IPS DF 6.9 (cell line): ENCODE data around the gene ZNF598.

Source experiments
- DNase-seq: peaks from one replicate; pipeline ENCODE4 v3.0.0-alpha.2; 2013; ENCODE audit warnings: low read depth, low spot score
- H3K27ac ChIP-seq: one replicate; pipeline ENCODE4 v1.5.1; 2013; ENCODE audit warnings: low read length, control low read depth
- H3K27me3 ChIP-seq: 2 replicates; pipeline ENCODE4 v1.6.1; 2013; ENCODE audit warnings: mild to moderate bottlenecking, low read length; ENCODE audit not compliant: control insufficient read depth, insufficient read depth
- H3K36me3 ChIP-seq: 2 replicates; pipeline ENCODE4 v1.6.1; 2013; ENCODE audit warnings: low read length; ENCODE audit not compliant: control insufficient read depth, insufficient read depth
- H3K4me1 ChIP-seq: 2 replicates; pipeline ENCODE4 v1.6.1; 2013; ENCODE audit warnings: low read length; ENCODE audit not compliant: control insufficient read depth, insufficient read depth
- H3K4me3 ChIP-seq: 2 replicates; pipeline ENCODE4 v1.5.1; 2013; ENCODE audit warnings: mild to moderate bottlenecking, low read length
- H3K9me3 ChIP-seq: 2 replicates; pipeline ENCODE4 v1.6.1; 2013; ENCODE audit warnings: low read length, inconsistent platforms; ENCODE audit not compliant: control insufficient read depth, insufficient read depth
- WGBS: extraction: QIAGEN DNeasy Blood & Tissue Kit; methylation state at CpG from one replicate; pipeline ENCODE4 v1.1.7; 2013; ENCODE audit warnings: mixed read lengths, missing lambda C conversion rate; ENCODE audit not compliant: insufficient read length, insufficient coverage; 5-methylcytosine and 5-hydroxymethylcytosine counted together

The ZNF598 gene

DNA sequence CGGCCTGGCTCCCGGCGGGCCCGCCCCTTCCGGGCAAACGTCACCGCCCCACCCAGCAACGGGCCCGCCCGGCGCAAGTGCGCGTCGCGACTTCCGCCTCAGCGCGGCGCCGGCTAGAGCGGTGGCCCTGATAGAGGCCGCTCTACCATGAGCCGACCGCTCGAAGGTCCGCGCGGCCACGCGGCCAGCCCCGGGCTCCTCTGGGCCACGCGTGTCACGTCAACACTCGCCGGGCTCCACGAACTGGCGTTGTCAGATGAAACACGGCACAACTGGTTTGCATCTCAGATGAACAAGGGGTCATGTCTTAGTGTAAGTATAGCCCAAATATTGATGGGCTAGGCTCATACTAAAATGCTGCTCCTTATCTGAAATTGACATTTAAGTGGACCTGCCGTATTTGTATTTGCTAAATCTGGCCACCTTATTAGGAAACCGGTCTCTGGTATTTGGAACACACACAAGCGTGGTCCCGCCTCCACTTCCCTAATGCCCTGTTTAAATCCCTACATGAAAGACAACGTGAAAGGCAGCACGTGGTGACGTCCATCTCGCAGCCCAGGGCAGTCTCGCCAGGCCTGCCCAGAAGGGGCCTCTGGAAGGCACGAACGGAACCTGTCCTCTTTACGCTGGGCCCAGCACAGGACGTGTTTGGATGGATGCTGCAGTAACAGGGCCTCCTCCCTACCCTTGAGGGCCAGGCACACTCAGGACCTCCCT, at the start of gene ZNF598:
ZNF598 (minus strand) TSS at position 31 of the 720 bp plus-strand sequence.
- Histone ChIP-seq H3K27ac (no peak within 1 kb of the TSS), H3K27me3 (no peaks in the 10 kb centered on the region), H3K36me3 (no peaks in the 10 kb centered on the region; the same call in 1 of the 2 replicates), H3K9me3 (no peaks in the 10 kb centered on the region), H3K4me3 (peak within 1 kb of the TSS; percentile 96), H3K4me1 (peaks cover 1% of the 10 kb centered on the region)
- DNase-seq: no peak
- no CpG with 5 or more reads among the region's 52 CpGs for WGBS

- H3K9me3 ChIP-seq: no peaks in the 10 kb centered on the region
- no peak overlapping the region for H3K4me3 ChIP-seq
- peaks cover 5% of the 10 kb centered on the region; the same call in 1 of the 2 replicates for H3K36me3 ChIP-seq
- DNase-seq: no peak
- no peaks in the 10 kb centered on the region for H3K4me1 ChIP-seq
- H3K27me3 ChIP-seq: no peaks in the 10 kb centered on the region
- H3K27ac ChIP-seq: no peak overlapping the region
- WGBS: no CpG with 5 or more reads among the region's 10 CpGs
These were observed 49.3 kb upstream of the ZNF598 start for GRCh38 chr16:2058872-2059271.

DNA sequence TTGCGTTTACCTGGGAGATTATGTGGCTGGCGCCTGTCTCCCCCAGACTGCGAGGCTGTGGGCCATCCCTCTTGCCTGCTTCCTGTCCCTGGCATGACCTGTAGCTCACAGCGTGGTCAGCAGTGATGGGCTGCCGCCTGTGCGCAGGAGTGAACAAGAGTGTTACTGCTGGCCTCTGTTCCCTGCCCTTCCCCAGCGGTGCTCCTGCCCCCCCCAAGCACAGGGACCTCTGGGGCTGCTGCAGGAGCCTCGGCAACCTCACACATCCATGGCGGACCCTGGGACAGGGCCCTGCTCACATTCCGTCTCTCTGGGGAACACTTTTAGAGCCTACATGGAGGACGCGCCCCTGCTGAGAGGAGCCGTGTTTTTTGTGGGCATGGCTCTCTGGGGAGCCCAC, 48.8 kb upstream of the ZNF598 start:
- no peaks in the 10 kb centered on the region for H3K9me3 ChIP-seq
- no peak overlapping the region for H3K4me3 ChIP-seq
- H3K27me3 ChIP-seq: no peaks in the 10 kb centered on the region
- peaks cover 8% of the 10 kb centered on the region for H3K36me3 ChIP-seq
- no peaks in the 10 kb centered on the region for H3K4me1 ChIP-seq
- no peak overlapping the region for H3K27ac ChIP-seq
- WGBS: no CpG with 5 or more reads among the region's 13 CpGs
- no peak for DNase-seq

- Histone ChIP-seq H3K4me3 (no peak overlapping the region), H3K4me1 (no peaks in the 10 kb centered on the region), H3K36me3 (peaks cover 8% of the 10 kb centered on the region), H3K27ac (no peak overlapping the region), H3K9me3 (no peaks in the 10 kb centered on the region), H3K27me3 (no peaks in the 10 kb centered on the region)
- no CpG with 5 or more reads among the region's 10 CpGs for WGBS
- DNase-seq: no peak
These were observed 47.8 kb upstream of the ZNF598 start for GRCh38 chr16:2057438-2057837.

GRCh38 chr16:2056681-2057407, 47.2 kb upstream of the ZNF598 start:
- Histone ChIP-seq H3K27me3 (no peaks in the 10 kb centered on the region), H3K27ac (no peak overlapping the region), H3K4me1 (no peaks in the 10 kb centered on the region), H3K9me3 (no peaks in the 10 kb centered on the region), H3K4me3 (no peak overlapping the region), H3K36me3 (peaks cover 8% of the 10 kb centered on the region)
- WGBS: no CpG with 5 or more reads among the region's 19 CpGs
- no peak for DNase-seq

DNA sequence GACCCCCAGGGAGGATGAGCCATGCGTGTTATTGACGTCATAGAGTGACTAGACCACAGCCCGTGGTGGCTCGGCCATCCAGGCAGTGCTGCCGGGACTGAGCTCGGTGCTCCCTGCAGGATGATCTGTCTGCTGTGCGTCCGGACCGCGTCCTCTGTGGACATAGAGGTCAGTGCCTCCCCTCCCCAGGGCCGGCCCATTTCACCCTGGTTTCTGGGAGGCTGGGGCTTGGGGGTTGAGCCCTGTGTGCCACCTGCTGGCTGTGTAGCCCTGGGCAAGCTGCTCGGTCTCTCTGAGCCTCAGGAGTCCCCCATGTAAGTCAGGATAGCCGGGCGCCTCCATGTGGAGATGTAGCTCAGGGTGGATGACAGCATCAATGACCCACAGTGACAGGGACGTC, 46.5 kb upstream of the ZNF598 start:
- Histone ChIP-seq H3K27me3 (no peaks in the 10 kb centered on the region), H3K9me3 (no peaks in the 10 kb centered on the region), H3K4me3 (no peak overlapping the region), H3K36me3 (peaks cover 8% of the 10 kb centered on the region), H3K4me1 (no peaks in the 10 kb centered on the region), H3K27ac (no peak overlapping the region)
- no CpG with 5 or more reads among the region's 15 CpGs for WGBS
- no peak for DNase-seq

DNA sequence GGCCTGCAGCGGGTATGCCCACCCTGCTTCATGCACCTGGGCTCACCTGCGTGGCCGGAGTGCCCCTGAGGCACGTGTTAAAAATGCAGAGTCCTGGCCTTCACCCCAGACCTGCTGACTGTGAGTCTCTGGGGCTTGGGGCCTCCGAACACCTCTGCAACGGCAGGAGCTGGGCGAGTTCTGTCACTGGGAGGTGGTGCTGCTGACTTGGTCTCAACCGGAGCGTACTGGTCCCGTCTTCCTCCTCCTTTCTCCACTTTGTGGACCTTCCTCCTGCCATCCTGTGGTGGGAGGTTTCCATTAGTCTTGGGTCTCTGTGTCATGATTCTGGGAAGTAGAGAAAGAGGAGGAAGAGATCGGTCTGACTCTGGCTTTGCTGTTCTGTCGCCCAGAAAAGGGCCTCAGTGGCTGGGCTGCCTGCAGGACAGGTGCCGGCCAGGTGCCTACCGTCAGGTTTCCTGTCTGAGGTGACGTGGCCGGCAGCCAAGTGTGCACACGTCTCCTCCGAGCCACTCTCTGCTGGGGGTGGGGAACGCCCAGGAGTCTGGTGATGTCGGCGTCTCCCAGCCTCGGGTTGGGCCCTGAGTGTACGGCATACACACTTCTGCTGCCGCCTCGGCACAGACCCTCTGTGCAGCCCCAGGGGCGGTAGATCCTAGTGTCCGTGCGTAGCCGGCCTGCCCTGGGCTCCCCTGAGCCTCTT, 45.1 kb upstream of the ZNF598 start:
- peaks cover 6% of the 10 kb centered on the region for H3K36me3 ChIP-seq
- no peaks in the 10 kb centered on the region for H3K4me1 ChIP-seq
- DNase-seq: no peak
- WGBS: no CpG with 5 or more reads among the region's 29 CpGs
- no peaks in the 10 kb centered on the region for H3K9me3 ChIP-seq
- no peak overlapping the region for H3K4me3 ChIP-seq
- H3K27ac ChIP-seq: no peak overlapping the region
- H3K27me3 ChIP-seq: no peaks in the 10 kb centered on the region

DNA sequence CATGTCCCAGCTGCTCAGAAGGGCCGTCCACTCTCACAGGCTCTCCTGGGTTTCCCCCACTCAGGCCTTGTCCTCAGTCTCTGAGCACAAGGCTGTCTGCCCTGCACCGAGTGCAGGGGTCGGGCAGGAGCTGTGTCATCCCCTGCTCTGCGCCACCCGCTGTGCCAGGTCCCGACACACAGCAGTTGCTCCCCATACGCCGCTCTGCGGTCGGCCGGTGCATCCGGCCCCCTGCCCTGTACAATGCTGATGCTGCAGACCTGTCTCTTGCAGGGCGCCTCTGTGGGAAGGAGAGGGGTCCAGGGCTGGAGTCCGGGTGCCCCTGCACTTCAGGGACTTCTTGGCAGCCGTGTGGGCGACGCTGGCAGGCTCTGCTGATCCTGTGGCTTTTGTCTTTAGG, 44.3 kb upstream of the ZNF598 start:
- no peak overlapping the region for H3K27ac ChIP-seq
- H3K9me3 ChIP-seq: no peaks in the 10 kb centered on the region
- no peaks in the 10 kb centered on the region for H3K4me1 ChIP-seq
- WGBS: no CpG with 5 or more reads among the region's 17 CpGs
- no peaks in the 10 kb centered on the region for H3K27me3 ChIP-seq
- DNase-seq: no peak
- H3K36me3 ChIP-seq: peaks cover 6% of the 10 kb centered on the region
- no peak overlapping the region for H3K4me3 ChIP-seq

GRCh38 chr16:2053211-2053610, 43.6 kb upstream of the ZNF598 start:
- Histone ChIP-seq H3K4me1 (0 out of 2 replicates have a peak, but pooled peaks cover 2% of the 10 kb centered on the region), H3K4me3 (no peak overlapping the region), H3K27me3 (no peaks in the 10 kb centered on the region), H3K27ac (no peak overlapping the region), H3K36me3 (peaks cover 6% of the 10 kb centered on the region), H3K9me3 (no peaks in the 10 kb centered on the region)
- no peak for DNase-seq
- no CpG with 5 or more reads among the region's 21 CpGs for WGBS

DNA sequence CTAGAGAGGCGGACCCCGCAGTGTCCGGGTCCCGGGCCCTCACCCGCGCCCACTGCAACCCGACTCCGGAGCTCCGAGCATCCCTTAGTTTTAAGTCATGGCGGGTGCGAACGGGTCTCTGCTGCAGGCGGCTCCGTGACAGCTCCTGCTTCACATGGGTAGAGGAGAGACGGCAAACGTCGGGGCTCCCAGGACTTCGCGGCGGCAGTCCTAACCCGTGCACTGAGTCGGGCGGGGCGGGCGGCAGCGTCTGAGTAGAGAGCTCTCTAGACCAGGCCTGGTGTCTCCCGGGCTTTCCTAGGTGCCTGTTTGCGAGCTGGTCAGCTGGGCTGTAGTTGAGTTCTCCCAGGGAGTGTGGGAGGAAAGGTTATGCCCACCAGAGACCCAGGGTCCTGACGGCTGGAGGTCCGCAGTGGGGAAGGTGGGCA, 38.5 kb upstream of the ZNF598 start:
- Histone ChIP-seq H3K27me3 (no peaks in the 10 kb centered on the region), H3K4me3 (peak overlapping the region; percentile 72; the same call in 1 of the 2 replicates), H3K36me3 (no peaks in the 10 kb centered on the region), H3K27ac (no peak overlapping the region), H3K9me3 (no peaks in the 10 kb centered on the region), H3K4me1 (peaks cover 2% of the 10 kb centered on the region; the same call in 1 of the 2 replicates)
- no CpG with 5 or more reads among the region's 30 CpGs for WGBS
- no peak for DNase-seq
